Measurements from ENCODE around the gene FKBP9.
"Not testable (repeated sequence)": the region's sequence is repeated elsewhere in the genome, so short reads cannot be mapped to it uniquely, and the experiment has no call there.

Gene FKBP9

GRCh38 chr7:32957326-32958045, at the start of gene FKBP9:
TSS of gene FKBP9 (plus strand) at chr7:32957440. CDS start at chr7:32957574, 134 bp downstream.
- peak; percentile 5 for DNase-seq

- DNase-seq, result no peak
Measured at GRCh38 chr7:32910195-32910594, 47.0 kb upstream of the FKBP9 start.

GRCh38 chr7:32914184-32914583, 43.1 kb upstream of the FKBP9 start:
- DNase-seq, result no peak

- peak; percentile 22 for DNase-seq
Measured at GRCh38 chr7:32915041-32915536, 42.2 kb upstream of the FKBP9 start.

GRCh38 chr7:32916006-32916405, 41.2 kb upstream of the FKBP9 start:
- DNase-seq, result no peak

- DNase-seq, result not testable (repeated sequence)
Measured at GRCh38 chr7:32916994-32917393, 40.2 kb upstream of the FKBP9 start.

- DNase-seq, result no peak
Measured at GRCh38 chr7:32921896-32922295, 35.3 kb upstream of the FKBP9 start.

- no peak for DNase-seq
Measured at GRCh38 chr7:32928785-32929298, 28.4 kb upstream of the FKBP9 start.

- no peak for DNase-seq
Measured at GRCh38 chr7:32929430-32930143, 27.7 kb upstream of the FKBP9 start.

- DNase-seq, result no peak
Measured at GRCh38 chr7:32930378-32930777, 26.9 kb upstream of the FKBP9 start.

GRCh38 chr7:32935558-32935957, 21.7 kb upstream of the FKBP9 start:
- no peak for DNase-seq

- no peak for DNase-seq
Measured at GRCh38 chr7:32936689-32937088, 20.6 kb upstream of the FKBP9 start.

GRCh38 chr7:32937344-32938174, 19.7 kb upstream of the FKBP9 start:
- peak; percentile 10 for DNase-seq

GRCh38 chr7:32941181-32941580, 16.1 kb upstream of the FKBP9 start:
- DNase-seq, result no peak

GRCh38 chr7:32941681-32942414, 15.4 kb upstream of the FKBP9 start:
- DNase-seq, result no peak

- peak; percentile 60 for DNase-seq
Measured at GRCh38 chr7:32942415-32943251, 14.6 kb upstream of the FKBP9 start.

GRCh38 chr7:32943252-32944030, 13.8 kb upstream of the FKBP9 start:
- DNase-seq, result no peak

GRCh38 chr7:32947420-32947983, 9.7 kb upstream of the FKBP9 start:
- DNase-seq, result no peak

GRCh38 chr7:32948202-32948601, 9.0 kb upstream of the FKBP9 start:
- DNase-seq, result no peak

GRCh38 chr7:32952876-32953275, 4.4 kb upstream of the FKBP9 start:
- no peak for DNase-seq
